A549 (cell line): ENCODE measurements around the gene TULP3. TPM values are rescaled to one million over a fixed set of nuclear protein-coding genes. Genes with fewer than 3 reads are reported as not detected.
A peak's percentile ranks its signal among the peaks of the same experiment; 100 is the strongest.

Experiments
- ATAC-seq, 2 experiments: fragments of 200-7000 bp in 1 of 2; fragments of >200 bp in 1 of 2; cut with Nextera tagmentation in 1 of 2; cut with Tn5 transposase in 1 of 2; 3 replicates each; pipeline versions ENCODE4 v1.8.0 to v1.9.1; 2018 to 2020; ENCODE audit warnings: mild to moderate bottlenecking in 1 of 2, moderate library complexity in 1 of 2
- CTCF ChIA-PET: fragments of 300-600 bp; sonication (Branson Sonifier 250); formaldehyde crosslinking; extraction: SDS; loops from one replicate; lab custom pipeline; 2021; ENCODE audit warnings: antibody characterized with exemption, inconsistent platforms; lab: Yijun Ruan, JAX
- POLR2A ChIA-PET: fragments of 350-600 bp; formaldehyde crosslinking; extraction: SDS; loops from one replicate; lab custom pipeline; 2021; ENCODE audit warnings: antibody characterized with exemption, inconsistent platforms; lab: Yijun Ruan, JAX
- DNase-seq, 2 experiments: peaks; one replicate each; pipeline versions ENCODE4 v3.0.0 to v3.0.0-alpha.2; 2011 to 2016; ENCODE audit warnings: low read depth in 1 of 2, low spot score in 1 of 2
- FAIRE-seq: peaks from 2 replicates; lab custom pipeline; 2011; peaks lifted over from hg19 to GRCh38; lab: Jason Lieb, UNC
- H3K27ac ChIP-seq, 2 experiments: fragments of >200 bp; sonication (Bioruptor Twin); formaldehyde crosslinking; 3 replicates each; pipeline ENCODE4 v1.5.1; 2016 to 2017
- H3K4me1 ChIP-seq: fragments of >200 bp; sonication (Bioruptor Twin); formaldehyde crosslinking; 3 replicates; pipeline ENCODE4 v1.6.1; 2016
- H3K4me2 ChIP-seq: fragments of >200 bp; sonication (Bioruptor Twin); formaldehyde crosslinking; 3 replicates; pipeline ENCODE4 v1.6.1; 2016
- H3K4me3 ChIP-seq: fragments of >200 bp; sonication (Bioruptor Twin); formaldehyde crosslinking; 3 replicates; pipeline ENCODE4 v1.5.1; 2016
- H3K9me3 ChIP-seq: fragments of >200 bp; sonication (Bioruptor Twin); formaldehyde crosslinking; 3 replicates; pipeline ENCODE4 v1.6.1; 2016
- CBX2 ChIP-seq: fragments of 200-600 bp; sonication (generic); IDR thresholded peaks from 2 replicates; pipeline ENCODE4 v1.6.1; 2016; ENCODE audit warnings: low read depth, mild to moderate bottlenecking, borderline replicate concordance
- CEBPB ChIP-seq, 2 experiments: fragments of >200 bp in 1 of 2; sonication (Bioruptor Twin) in 1 of 2; formaldehyde crosslinking in 1 of 2; IDR thresholded peaks; 2 replicates each; pipeline ENCODE4 v1.6.1; 2012 to 2016
- CHD4 ChIP-seq: fragments of 200-600 bp; sonication (generic); IDR thresholded peaks from 2 replicates; pipeline ENCODE4 v1.6.1; 2016; ENCODE audit warnings: antibody characterized with exemption, mild to moderate bottlenecking, borderline replicate concordance
- EHMT2 ChIP-seq: fragments of 200-600 bp; sonication (generic); IDR thresholded peaks from 2 replicates; pipeline ENCODE4 v1.6.1; 2016; ENCODE audit warnings: antibody characterized with exemption, low read depth, mild to moderate bottlenecking, moderate library complexity
- EP300 ChIP-seq, 2 experiments: fragments of >200 bp; sonication (Bioruptor Twin); formaldehyde crosslinking; IDR thresholded peaks; 2 replicates in 1 of 2; 3 replicates in 1 of 2; pipeline ENCODE4 v1.6.1; 2016 to 2017
- FOSL2 ChIP-seq, 2 experiments: fragments of 450-650 bp in 1 of 2; fragments of >200 bp in 1 of 2; sonication (Bioruptor Twin) in 1 of 2; formaldehyde crosslinking; IDR thresholded peaks; 2 replicates each; pipeline versions ENCODE4 v1.5.0 to v1.6.1; 2016 to 2020; ENCODE audit warnings: mild to moderate bottlenecking in 1 of 2, moderate library complexity in 1 of 2
- GATA3 ChIP-seq: IDR thresholded peaks from 2 replicates; pipeline ENCODE4 v1.6.1; 2012; ENCODE audit warnings: borderline replicate concordance
- HDAC2 ChIP-seq: fragments of 200-600 bp; sonication (generic); IDR thresholded peaks from 2 replicates; pipeline ENCODE4 v1.6.1; 2016
- HOXA7 ChIP-seq: fragments of 250-450 bp; sonication (Bioruptor Pico); IDR thresholded peaks from 2 replicates; pipeline ENCODE4 v1.5.0; 2020; ENCODE audit warnings: mild to moderate bottlenecking, moderate library complexity
- HOXB13 ChIP-seq: fragments of 250-450 bp; sonication (Bioruptor Pico); IDR thresholded peaks from 2 replicates; pipeline ENCODE4 v1.5.0; 2020; ENCODE audit warnings: low read depth, mild to moderate bottlenecking, moderate library complexity
- HOXB5 ChIP-seq: fragments of 250-450 bp; sonication (Bioruptor Pico); IDR thresholded peaks from 2 replicates; pipeline ENCODE4 v1.5.0; 2020; ENCODE audit warnings: mild to moderate bottlenecking, moderate library complexity
- KDM5A ChIP-seq: fragments of 200-600 bp; sonication (generic); IDR thresholded peaks from 2 replicates; pipeline ENCODE4 v1.6.1; 2016; ENCODE audit warnings: antibody characterized with exemption, mild to moderate bottlenecking
- MAZ ChIP-seq: fragments of 150-350 bp; IDR thresholded peaks from 2 replicates; pipeline ENCODE4 v1.6.1; 2014; ENCODE audit warnings: antibody characterized with exemption, low read depth, low read length, borderline replicate concordance
- NPAS2 ChIP-seq: fragments of 250-450 bp; sonication (Bioruptor Pico); IDR thresholded peaks from 2 replicates; pipeline ENCODE4 v1.8.0; 2022; ENCODE audit warnings: mild to moderate bottlenecking, moderate library complexity, borderline replicate concordance
- RAD21 ChIP-seq, 2 experiments: fragments of >200 bp in 1 of 2; sonication (Bioruptor Twin) in 1 of 2; formaldehyde crosslinking in 1 of 2; IDR thresholded peaks in 1 of 2; conservative IDR thresholded peaks in 1 of 2; 2 replicates in 1 of 2; 3 replicates in 1 of 2; pipeline ENCODE4 v1.6.1; 2012 to 2018; ENCODE audit warnings: inconsistent platforms in 1 of 2
- RNF2 ChIP-seq: fragments of 200-600 bp; sonication (generic); IDR thresholded peaks from 2 replicates; pipeline ENCODE4 v1.6.1; 2016; ENCODE audit warnings: low read depth, mild to moderate bottlenecking, antibody characterized with exemption, moderate library complexity, borderline replicate concordance
- SMC3 ChIP-seq: fragments of >200 bp; sonication (Bioruptor Twin); formaldehyde crosslinking; IDR thresholded peaks from 3 replicates; pipeline ENCODE4 v1.6.1; 2018; ENCODE audit warnings: inconsistent platforms
- TFCP2L1 ChIP-seq: fragments of 250-450 bp; sonication (Bioruptor Pico); IDR thresholded peaks from 2 replicates; pipeline ENCODE4 v1.5.0; 2021; ENCODE audit warnings: mild to moderate bottlenecking
- TP53 ChIP-seq: fragments of 250-450 bp; sonication (Bioruptor Pico); IDR thresholded peaks from 2 replicates; pipeline ENCODE4 v1.5.0; 2021; ENCODE audit warnings: mild to moderate bottlenecking, moderate library complexity
- ZC3H11A ChIP-seq: fragments of 450-650 bp; IDR thresholded peaks from 2 replicates; pipeline ENCODE4 v1.6.1; 2014; ENCODE audit warnings: antibody characterized with exemption, mild to moderate bottlenecking
- WGBS: methylation state at CpG from one replicate; pipeline ENCODE4 v1.1.6; 2017; ENCODE audit errors: missing lambda C conversion rate; 5-methylcytosine and 5-hydroxymethylcytosine counted together
- polyA plus RNA-seq, 4 experiments: library from polyadenylated mRNA; depleted of rRNA in 3 of 4; stranded (reverse); fragments of >200 nt; fragmentation: RNase III in 1 of 4; extraction: RNeasy Plus Mini Kit Qiagen cat#74134 plus additional on column Dnase treatment in 1 of 4; gene quantifications; 2 replicates in 3 of 4; 3 replicates in 1 of 4; pipeline ENCODE4 v1.2.3, GENCODE V29; 2011 to 2017
- TF ChIP-seq, protein P1 (sequence below): fragments of >200 bp; sonication (Bioruptor Twin); formaldehyde crosslinking; IDR thresholded peaks from 3 replicates; pipeline ENCODE4 v1.5.1; 2016
- TF ChIP-seq, protein P2 (sequence below): fragments of 250-450 bp; sonication (Bioruptor Pico); IDR thresholded peaks from 2 replicates; pipeline ENCODE4 v1.5.0; 2021; ENCODE audit warnings: mild to moderate bottlenecking, moderate library complexity, borderline replicate concordance
- TF ChIP-seq, protein P3 (sequence below): IDR thresholded peaks from 2 replicates; pipeline ENCODE4 v1.6.1; 2012
- TF ChIP-seq, protein P4 (sequence below): fragments of 250-450 bp; sonication (Bioruptor Pico); IDR thresholded peaks from 2 replicates; pipeline ENCODE4 v1.5.0; 2020; ENCODE audit warnings: low read depth, mild to moderate bottlenecking, moderate library complexity
- TF ChIP-seq, protein P5 (sequence below): IDR thresholded peaks from 2 replicates; pipeline ENCODE4 v1.6.1; 2012
- TF ChIP-seq, protein P6 (sequence below): fragments of >200 bp; sonication (Bioruptor Twin); formaldehyde crosslinking; IDR thresholded peaks from 3 replicates; pipeline ENCODE4 v1.6.1; 2016

Gene TULP3
- polyA plus RNA-seq, 2 of the 4 experiments (the other 2 are of a cell fraction): 19.6 to 32.9 TPM

DNA sequence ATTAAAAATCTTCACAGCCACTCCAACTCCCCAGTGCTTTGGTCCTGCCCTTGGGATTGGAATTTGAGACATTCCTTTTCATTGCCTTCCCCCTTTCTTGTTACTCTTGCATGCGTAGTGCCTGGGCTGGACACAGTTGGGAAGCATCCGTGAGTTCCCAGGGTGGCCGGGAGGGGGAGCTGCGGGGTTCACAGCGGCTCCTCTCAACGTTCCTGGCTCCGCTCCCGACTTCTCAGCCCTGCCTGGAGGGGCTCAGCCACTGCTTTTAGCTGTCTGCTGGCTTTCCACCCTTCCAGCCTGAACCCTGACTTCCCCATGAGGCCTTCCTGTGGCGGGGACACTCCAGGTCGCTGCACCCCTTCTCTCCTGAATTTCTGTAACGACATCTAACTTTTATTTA is 37.1 kb upstream of the TULP3 start:
- ATAC-seq (peak; percentile 70 to 86; a peak in 5 of 6 replicates), DNase-seq (peak; percentile 77 to 92), FAIRE-seq (no peak)
- no peak overlapping the region for H3K27ac ChIP-seq
- H3K4me1 ChIP-seq: peaks cover 11% of the 10 kb centered on the region
- H3K9me3 ChIP-seq: no peaks in the 10 kb centered on the region
- no peak overlapping the region for H3K4me2 ChIP-seq
- TF ChIP-seq RNF2 (no peak), EHMT2 (no peak), HOXB5 (no peak), EP300 (IDR thresholded peaks at IDR 0.05) (no peak), SMC3 (peak; percentile 39; the same call in 2 of the 3 replicates), CEBPB (IDR thresholded peaks at IDR 0.05) (no peak), NPAS2 (CRISPR knock-in tag) (no peak), MAZ (no peak), RAD21 (conservative IDR thresholded peaks at IDR 0.05 in 1 of 2, IDR thresholded peaks at IDR 0.05 in 1 of 2) (peak in 1 of 2 experiments; percentile 45; a peak in 1 of 5 replicates), TFCP2L1 (CRISPR knock-in tag) (no peak), GATA3 (no peak)
- TF ChIP-seq, protein P1, sequence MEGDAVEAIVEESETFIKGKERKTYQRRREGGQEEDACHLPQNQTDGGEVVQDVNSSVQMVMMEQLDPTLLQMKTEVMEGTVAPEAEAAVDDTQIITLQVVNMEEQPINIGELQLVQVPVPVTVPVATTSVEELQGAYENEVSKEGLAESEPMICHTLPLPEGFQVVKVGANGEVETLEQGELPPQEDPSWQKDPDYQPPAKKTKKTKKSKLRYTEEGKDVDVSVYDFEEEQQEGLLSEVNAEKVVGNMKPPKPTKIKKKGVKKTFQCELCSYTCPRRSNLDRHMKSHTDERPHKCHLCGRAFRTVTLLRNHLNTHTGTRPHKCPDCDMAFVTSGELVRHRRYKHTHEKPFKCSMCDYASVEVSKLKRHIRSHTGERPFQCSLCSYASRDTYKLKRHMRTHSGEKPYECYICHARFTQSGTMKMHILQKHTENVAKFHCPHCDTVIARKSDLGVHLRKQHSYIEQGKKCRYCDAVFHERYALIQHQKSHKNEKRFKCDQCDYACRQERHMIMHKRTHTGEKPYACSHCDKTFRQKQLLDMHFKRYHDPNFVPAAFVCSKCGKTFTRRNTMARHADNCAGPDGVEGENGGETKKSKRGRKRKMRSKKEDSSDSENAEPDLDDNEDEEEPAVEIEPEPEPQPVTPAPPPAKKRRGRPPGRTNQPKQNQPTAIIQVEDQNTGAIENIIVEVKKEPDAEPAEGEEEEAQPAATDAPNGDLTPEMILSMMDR: peak; percentile 55
- TF ChIP-seq, protein P2, sequence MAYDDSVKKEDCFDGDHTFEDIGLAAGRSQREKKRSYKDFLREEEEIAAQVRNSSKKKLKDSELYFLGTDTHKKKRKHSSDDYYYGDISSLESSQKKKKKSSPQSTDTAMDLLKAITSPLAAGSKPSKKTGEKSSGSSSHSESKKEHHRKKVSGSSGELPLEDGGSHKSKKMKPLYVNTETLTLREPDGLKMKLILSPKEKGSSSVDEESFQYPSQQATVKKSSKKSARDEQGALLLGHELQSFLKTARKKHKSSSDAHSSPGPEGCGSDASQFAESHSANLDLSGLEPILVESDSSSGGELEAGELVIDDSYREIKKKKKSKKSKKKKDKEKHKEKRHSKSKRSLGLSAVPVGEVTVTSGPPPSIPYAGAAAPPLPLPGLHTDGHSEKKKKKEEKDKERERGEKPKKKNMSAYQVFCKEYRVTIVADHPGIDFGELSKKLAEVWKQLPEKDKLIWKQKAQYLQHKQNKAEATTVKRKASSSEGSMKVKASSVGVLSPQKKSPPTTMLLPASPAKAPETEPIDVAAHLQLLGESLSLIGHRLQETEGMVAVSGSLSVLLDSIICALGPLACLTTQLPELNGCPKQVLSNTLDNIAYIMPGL: no peak
- TF ChIP-seq, all 56 proteins: peak for 3
- CTCF ChIA-PET: interaction anchor here (0.7 to 3.0 kb wide), 34 partner anchors 8 to 409 kb away, joined by 3 to 19 read pairs (median 4); partner anchors contain the start of genes FOXM1, RHNO1 and TULP3
- H3K4me3 ChIP-seq: no peak overlapping the region
- POLR2A ChIA-PET: interaction anchor here (0.7 to 1.0 kb wide), 3 partner anchors 10 to 41 kb away, joined by 3 read pairs; partner anchors contain the start of gene ITFG2
- WGBS: 34% methylated on average over 11 of the region's 11 CpGs

DNA sequence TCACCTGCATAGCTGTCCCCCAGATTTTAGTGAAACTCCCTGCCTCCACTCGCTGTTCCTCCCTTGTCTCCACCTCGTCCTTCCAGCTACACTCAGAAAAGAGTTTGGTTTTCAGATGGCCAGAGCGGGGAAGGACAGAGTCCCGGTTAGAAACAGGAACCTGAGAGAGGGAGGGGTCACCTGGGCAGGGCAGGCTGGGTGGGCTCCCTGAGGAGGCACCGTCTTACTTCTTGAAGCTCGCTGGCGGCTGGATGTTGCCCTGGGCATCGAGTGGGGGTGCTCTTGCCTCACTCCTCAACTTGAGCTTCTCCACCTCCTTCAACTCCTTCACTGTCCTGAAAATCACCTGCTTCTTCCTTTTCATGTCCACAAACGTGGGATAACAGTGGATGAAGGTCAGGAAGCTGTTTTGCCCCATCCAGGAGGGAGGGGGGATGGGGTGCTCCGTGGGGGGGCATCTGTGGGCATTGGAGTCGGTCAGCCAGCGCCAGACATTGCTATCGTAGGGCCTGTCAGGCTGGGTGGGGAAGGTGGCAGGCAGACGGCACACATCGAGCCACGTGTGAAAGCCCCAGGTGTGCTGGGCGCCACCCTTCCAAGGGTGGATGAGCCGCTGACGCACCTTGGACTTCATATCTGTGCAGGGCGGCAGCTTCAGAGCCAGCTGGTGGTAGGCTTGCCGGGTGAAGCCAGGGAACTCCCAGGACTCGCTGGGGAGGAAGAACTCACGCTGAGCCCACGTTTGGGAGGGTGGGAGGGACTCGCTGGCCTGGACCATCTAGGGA is 35.8 kb upstream of the TULP3 start:
- H3K4me2 ChIP-seq: no peak overlapping the region
- ChIA-PET CTCF (interaction anchor here (0.7 to 3.0 kb wide), 22 partner anchors 8 to 187 kb away, joined by 3 to 19 read pairs (median 4); partner anchors contain the start of gene ITFG2), POLR2A (no interaction called here)
- H3K4me3 ChIP-seq: no peak overlapping the region
- no peak for ATAC-seq
- peaks cover 4% of the 10 kb centered on the region for H3K4me1 ChIP-seq
- 87% methylated on average over 21 of the region's 25 CpGs for WGBS
- no peaks in the 10 kb centered on the region for H3K9me3 ChIP-seq
- no peak for DNase-seq
- no peak overlapping the region for H3K27ac ChIP-seq
- FAIRE-seq: no peak
- no peak for TF ChIP-seq CHD4
- no peak for TF ChIP-seq CBX2
- no peak for TF ChIP-seq ZC3H11A
- TF ChIP-seq, protein P3, sequence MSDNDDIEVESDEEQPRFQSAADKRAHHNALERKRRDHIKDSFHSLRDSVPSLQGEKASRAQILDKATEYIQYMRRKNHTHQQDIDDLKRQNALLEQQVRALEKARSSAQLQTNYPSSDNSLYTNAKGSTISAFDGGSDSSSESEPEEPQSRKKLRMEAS: no peak
- TF ChIP-seq, protein P2: no peak
- TF ChIP-seq KDM5A: no peak
- TF ChIP-seq HOXA7: no peak
- no peak for TF ChIP-seq TP53 (CRISPR knock-in tag)
- TF ChIP-seq HDAC2: no peak
- no peak for TF ChIP-seq HOXB13
- TF ChIP-seq FOSL2 (IDR thresholded peaks at IDR 0.05): no peak
- TF ChIP-seq FOSL2 (CRISPR knock-in tag; IDR thresholded peaks at IDR 0.05): no peak
- TF ChIP-seq, protein P4, sequence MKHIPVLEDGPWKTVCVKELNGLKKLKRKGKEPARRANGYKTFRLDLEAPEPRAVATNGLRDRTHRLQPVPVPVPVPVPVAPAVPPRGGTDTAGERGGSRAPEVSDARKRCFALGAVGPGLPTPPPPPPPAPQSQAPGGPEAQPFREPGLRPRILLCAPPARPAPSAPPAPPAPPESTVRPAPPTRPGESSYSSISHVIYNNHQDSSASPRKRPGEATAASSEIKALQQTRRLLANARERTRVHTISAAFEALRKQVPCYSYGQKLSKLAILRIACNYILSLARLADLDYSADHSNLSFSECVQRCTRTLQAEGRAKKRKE (CRISPR knock-in tag): no peak
- TF ChIP-seq, protein P5, sequence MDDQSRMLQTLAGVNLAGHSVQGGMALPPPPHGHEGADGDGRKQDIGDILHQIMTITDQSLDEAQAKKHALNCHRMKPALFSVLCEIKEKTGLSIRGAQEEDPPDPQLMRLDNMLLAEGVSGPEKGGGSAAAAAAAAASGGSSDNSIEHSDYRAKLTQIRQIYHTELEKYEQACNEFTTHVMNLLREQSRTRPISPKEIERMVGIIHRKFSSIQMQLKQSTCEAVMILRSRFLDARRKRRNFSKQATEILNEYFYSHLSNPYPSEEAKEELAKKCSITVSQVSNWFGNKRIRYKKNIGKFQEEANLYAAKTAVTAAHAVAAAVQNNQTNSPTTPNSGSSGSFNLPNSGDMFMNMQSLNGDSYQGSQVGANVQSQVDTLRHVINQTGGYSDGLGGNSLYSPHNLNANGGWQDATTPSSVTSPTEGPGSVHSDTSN: no peak
- no peak for TF ChIP-seq GATA3
- TF ChIP-seq, protein P6, sequence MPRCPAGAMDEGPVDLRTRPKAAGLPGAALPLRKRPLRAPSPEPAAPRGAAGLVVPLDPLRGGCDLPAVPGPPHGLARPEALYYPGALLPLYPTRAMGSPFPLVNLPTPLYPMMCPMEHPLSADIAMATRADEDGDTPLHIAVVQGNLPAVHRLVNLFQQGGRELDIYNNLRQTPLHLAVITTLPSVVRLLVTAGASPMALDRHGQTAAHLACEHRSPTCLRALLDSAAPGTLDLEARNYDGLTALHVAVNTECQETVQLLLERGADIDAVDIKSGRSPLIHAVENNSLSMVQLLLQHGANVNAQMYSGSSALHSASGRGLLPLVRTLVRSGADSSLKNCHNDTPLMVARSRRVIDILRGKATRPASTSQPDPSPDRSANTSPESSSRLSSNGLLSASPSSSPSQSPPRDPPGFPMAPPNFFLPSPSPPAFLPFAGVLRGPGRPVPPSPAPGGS: no peak
